ENCODE results near the gene GTF3C2.
A peak's percentile ranks its signal among the peaks of the same experiment; 100 is the strongest.

The GTF3C2 gene

GRCh38 chr2:27314709-27315108 is 41.9 kb downstream of the GTF3C2 start:
- Histone ChIP-seq H3K9me3 (replicated peaks in 1 of 2; ENCODE audit: control insufficient read depth in 2 of 2, insufficient read depth in 1 of 2, low read depth in 1 of 2, low read length in 2 of 2) (no peaks in the 10 kb centered on the region), H3K4ac (ENCODE audit: low read length) (no peak overlapping the region), H2AFZ (ENCODE audit: low read length) (no peak overlapping the region), H3K36me3 (replicated peaks in 1 of 2; ENCODE audit: control insufficient read depth in 2 of 2, insufficient read depth in 2 of 2, low read length in 2 of 2) (peaks cover 5 to 25% of the 10 kb centered on the region in 2 donors), H4K8ac (ENCODE audit: low read depth, low read length) (no peak overlapping the region), H3K23ac (ENCODE audit: low read depth, low read length, poor library complexity) (no peak overlapping the region), H3K18ac (ENCODE audit: low read length) (no peak overlapping the region), H2BK5ac (ENCODE audit: low read length) (no peak overlapping the region), H3K27ac (replicated peaks; ENCODE audit: low read length) (no peak overlapping the region), H2BK120ac (ENCODE audit: low read depth, low read length) (no peak overlapping the region), H3K4me3 (ENCODE audit: low read length in 2 of 2) (no peak overlapping the region), H3K14ac (ENCODE audit: low read length) (no peak overlapping the region), H4K91ac (ENCODE audit: low read depth, low read length, poor library complexity) (no peak overlapping the region), H3K4me1 (ENCODE audit: control insufficient read depth in 2 of 2, insufficient read depth in 1 of 2, low read depth in 1 of 2, low read length in 2 of 2) (no peaks in the 10 kb centered on the region), H3K9ac (ENCODE audit: low read depth, low read length, poor library complexity) (no peak overlapping the region), H2BK12ac (ENCODE audit: low read length) (no peak overlapping the region), H2AK5ac (ENCODE audit: low read depth, low read length) (no peak overlapping the region), H2BK15ac (ENCODE audit: low read length) (no peak overlapping the region), H3K79me1 (ENCODE audit: low read depth, low read length) (no peaks in the 10 kb centered on the region), H3K4me2 (ENCODE audit: insufficient read depth, low read length, poor library complexity, severe bottlenecking) (no peak overlapping the region), H3K27me3 (ENCODE audit: control insufficient read depth in 3 of 3, insufficient read depth in 3 of 3, low read depth in 1 of 3, low read length in 3 of 3) (no peaks in the 10 kb centered on the region)
- DNase-seq (ENCODE audit: low spot score) = no peak
- WGBS, 2 donors (ENCODE audit: extremely low coverage in 2 of 2, insufficient read length in 2 of 2, insufficient replicate concordance in 1 of 2) = no CpG with 5 or more reads among the region's 9 CpGs

DNA sequence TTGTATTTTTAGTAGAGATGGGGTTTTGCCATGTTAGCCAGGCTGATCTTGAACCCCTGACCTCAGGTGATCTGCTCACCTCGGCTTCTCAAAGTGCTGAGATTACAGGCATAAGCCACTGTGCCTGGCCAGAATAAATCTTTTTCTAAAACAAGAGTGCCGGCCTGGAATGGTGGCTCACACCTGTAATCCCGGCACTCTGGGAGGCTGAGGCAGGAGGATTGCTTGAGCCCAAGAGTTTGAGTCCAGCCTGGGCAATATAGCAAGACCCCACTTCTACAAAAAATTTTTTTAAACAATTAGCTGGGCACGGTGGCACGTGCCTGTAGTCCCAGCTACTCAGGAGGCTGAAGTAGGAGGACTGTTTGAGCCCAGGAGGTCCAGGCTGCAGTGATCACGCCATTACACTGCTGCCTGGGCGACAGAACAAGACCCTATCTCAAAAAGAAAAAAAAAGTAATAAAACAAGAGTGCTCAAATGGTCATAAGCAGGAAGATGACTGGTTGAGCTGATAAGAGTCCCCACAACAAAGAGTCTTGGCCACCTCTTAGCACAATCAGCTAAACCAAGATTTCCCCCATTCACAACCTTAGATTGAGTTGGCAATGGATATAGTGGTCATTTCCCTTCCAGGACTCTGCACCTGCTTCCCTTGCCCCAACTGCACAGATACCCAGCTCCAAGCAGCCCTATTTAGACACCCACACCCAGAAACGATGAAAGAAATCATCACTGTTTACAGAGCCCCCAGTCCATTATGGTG is 42.5 kb downstream of the GTF3C2 start:
- Histone ChIP-seq H3K14ac (ENCODE audit: low read length) (no peak overlapping the region), H3K36me3 (replicated peaks in 1 of 2; ENCODE audit: control insufficient read depth in 2 of 2, insufficient read depth in 2 of 2, low read length in 2 of 2) (peaks cover 7 to 29% of the 10 kb centered on the region in 2 donors), H3K4ac (ENCODE audit: low read length) (no peak overlapping the region), H4K91ac (ENCODE audit: low read depth, low read length, poor library complexity) (no peak overlapping the region), H2BK5ac (ENCODE audit: low read length) (no peak overlapping the region), H3K27me3 (ENCODE audit: control insufficient read depth in 3 of 3, insufficient read depth in 3 of 3, low read depth in 1 of 3, low read length in 3 of 3) (no peaks in the 10 kb centered on the region), H3K4me1 (ENCODE audit: control insufficient read depth in 2 of 2, insufficient read depth in 1 of 2, low read depth in 1 of 2, low read length in 2 of 2) (no peaks in the 10 kb centered on the region), H3K23ac (ENCODE audit: low read depth, low read length, poor library complexity) (no peak overlapping the region), H2AFZ (ENCODE audit: low read length) (no peak overlapping the region), H2BK120ac (ENCODE audit: low read depth, low read length) (no peak overlapping the region), H2AK5ac (ENCODE audit: low read depth, low read length) (no peak overlapping the region), H3K9me3 (replicated peaks in 1 of 2; ENCODE audit: control insufficient read depth in 2 of 2, insufficient read depth in 1 of 2, low read depth in 1 of 2, low read length in 2 of 2) (no peaks in the 10 kb centered on the region), H3K18ac (ENCODE audit: low read length) (no peak overlapping the region), H3K27ac (replicated peaks; ENCODE audit: low read length) (no peak overlapping the region), H3K79me1 (ENCODE audit: low read depth, low read length) (no peaks in the 10 kb centered on the region), H3K4me3 (ENCODE audit: low read length in 2 of 2) (no peak overlapping the region), H2BK12ac (ENCODE audit: low read length) (no peak overlapping the region), H2BK15ac (ENCODE audit: low read length) (no peak overlapping the region), H3K4me2 (ENCODE audit: insufficient read depth, low read length, poor library complexity, severe bottlenecking) (no peak overlapping the region), H4K8ac (ENCODE audit: low read depth, low read length) (no peak overlapping the region), H3K9ac (ENCODE audit: low read depth, low read length, poor library complexity) (no peak overlapping the region)
- no peak for DNase-seq (ENCODE audit: low spot score)
- WGBS, 2 donors (ENCODE audit: extremely low coverage in 2 of 2, insufficient read length in 2 of 2, insufficient replicate concordance in 1 of 2) = no CpG with 5 or more reads among the region's 8 CpGs

DNA sequence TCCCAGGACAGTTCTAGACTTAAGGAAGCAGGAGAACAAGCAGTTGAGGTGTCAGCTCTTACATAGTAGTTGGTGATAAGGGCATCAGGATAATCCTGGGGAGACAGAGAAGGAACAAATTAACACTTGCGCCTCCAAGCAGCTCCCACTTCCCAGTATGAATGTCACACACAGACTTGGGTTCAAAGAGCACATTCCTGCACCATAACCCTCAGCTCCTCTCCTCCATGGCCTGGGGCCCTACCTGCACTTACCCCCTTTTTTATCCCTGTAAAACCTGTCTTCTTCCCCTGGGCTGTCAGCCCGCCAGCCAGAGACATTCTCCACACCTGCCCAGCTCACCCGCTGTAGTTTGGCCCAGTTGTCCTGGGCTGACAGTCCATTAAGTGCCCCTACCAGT is 44.4 kb downstream of the GTF3C2 start:
- DNase-seq (ENCODE audit: low spot score) = no peak
- H2BK5ac ChIP-seq (ENCODE audit: low read length) = no peak overlapping the region
- H3K23ac ChIP-seq (ENCODE audit: low read depth, low read length, poor library complexity) = no peak overlapping the region
- H2BK120ac ChIP-seq (ENCODE audit: low read depth, low read length) = no peak overlapping the region
- no peak overlapping the region for H3K14ac ChIP-seq (ENCODE audit: low read length)
- peaks cover 7 to 32% of the 10 kb centered on the region in 2 donors for H3K36me3 ChIP-seq (replicated peaks in 1 of 2; ENCODE audit: control insufficient read depth in 2 of 2, insufficient read depth in 2 of 2, low read length in 2 of 2)
- H3K4me3 ChIP-seq (ENCODE audit: low read length in 2 of 2) = no peak overlapping the region
- H3K27ac ChIP-seq (replicated peaks; ENCODE audit: low read length) = no peak overlapping the region
- H2BK15ac ChIP-seq (ENCODE audit: low read length) = no peak overlapping the region
- no peak overlapping the region for H4K8ac ChIP-seq (ENCODE audit: low read depth, low read length)
- H3K4me2 ChIP-seq (ENCODE audit: insufficient read depth, low read length, poor library complexity, severe bottlenecking) = no peak overlapping the region
- H2AFZ ChIP-seq (ENCODE audit: low read length) = no peak overlapping the region
- no peak overlapping the region for H3K9ac ChIP-seq (ENCODE audit: low read depth, low read length, poor library complexity)
- peaks cover 0 to 3% of the 10 kb centered on the region in 2 donors for H3K4me1 ChIP-seq (ENCODE audit: control insufficient read depth in 2 of 2, insufficient read depth in 1 of 2, low read depth in 1 of 2, low read length in 2 of 2)
- H3K27me3 ChIP-seq (ENCODE audit: control insufficient read depth in 3 of 3, insufficient read depth in 3 of 3, low read depth in 1 of 3, low read length in 3 of 3) = peaks cover 3 to 17% (median 11%) of the 10 kb centered on the region in 3 experiments
- no peaks in the 10 kb centered on the region for H3K9me3 ChIP-seq (replicated peaks in 1 of 2; ENCODE audit: control insufficient read depth in 2 of 2, insufficient read depth in 1 of 2, low read depth in 1 of 2, low read length in 2 of 2)
- H2BK12ac ChIP-seq (ENCODE audit: low read length) = no peak overlapping the region
- no peak overlapping the region for H3K4ac ChIP-seq (ENCODE audit: low read length)
- WGBS, 2 donors (ENCODE audit: extremely low coverage in 2 of 2, insufficient read length in 2 of 2, insufficient replicate concordance in 1 of 2) = no CpG with 5 or more reads among the region's 3 CpGs
- H3K79me1 ChIP-seq (ENCODE audit: low read depth, low read length) = no peaks in the 10 kb centered on the region
- no peak overlapping the region for H2AK5ac ChIP-seq (ENCODE audit: low read depth, low read length)
- no peak overlapping the region for H3K18ac ChIP-seq (ENCODE audit: low read length)
- no peak overlapping the region for H4K91ac ChIP-seq (ENCODE audit: low read depth, low read length, poor library complexity)

DNA sequence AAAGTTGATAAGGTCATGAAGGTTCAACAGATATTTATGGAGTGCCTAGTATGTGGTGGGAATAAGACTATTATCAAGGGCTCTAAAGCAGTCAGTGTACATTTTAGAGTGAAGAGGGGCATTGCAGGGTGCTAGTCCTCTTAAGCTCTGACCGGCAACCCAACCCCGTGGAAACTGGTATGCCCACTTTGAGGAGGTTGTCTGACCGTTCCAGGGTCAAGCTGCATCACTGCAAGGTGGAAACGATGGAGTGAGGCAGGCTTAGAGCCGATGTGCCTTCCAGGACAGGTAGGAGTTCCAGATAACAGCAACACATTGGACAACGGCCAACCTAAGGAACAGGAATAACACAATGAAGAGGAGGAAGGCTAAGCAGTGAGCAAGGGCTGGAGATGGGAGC is 46.9 kb downstream of the GTF3C2 start:
- no CpG with 5 or more reads among the region's 6 CpGs for WGBS, 2 donors (ENCODE audit: extremely low coverage in 2 of 2, insufficient read length in 2 of 2, insufficient replicate concordance in 1 of 2)
- Histone ChIP-seq H2AFZ (ENCODE audit: low read length) (no peak overlapping the region), H3K18ac (ENCODE audit: low read length) (no peak overlapping the region), H4K91ac (ENCODE audit: low read depth, low read length, poor library complexity) (no peak overlapping the region), H2BK120ac (ENCODE audit: low read depth, low read length) (no peak overlapping the region), H2AK5ac (ENCODE audit: low read depth, low read length) (no peak overlapping the region), H2BK5ac (ENCODE audit: low read length) (no peak overlapping the region), H3K4me2 (ENCODE audit: insufficient read depth, low read length, poor library complexity, severe bottlenecking) (no peak overlapping the region), H2BK15ac (ENCODE audit: low read length) (no peak overlapping the region), H3K9ac (ENCODE audit: low read depth, low read length, poor library complexity) (no peak overlapping the region), H3K14ac (ENCODE audit: low read length) (no peak overlapping the region), H3K4me1 (ENCODE audit: control insufficient read depth in 2 of 2, insufficient read depth in 1 of 2, low read depth in 1 of 2, low read length in 2 of 2) (peaks cover 0 to 3% of the 10 kb centered on the region in 2 donors), H4K8ac (ENCODE audit: low read depth, low read length) (no peak overlapping the region), H3K4me3 (ENCODE audit: low read length in 2 of 2) (peak overlapping the region in 1 of 2 donors; percentile 51), H3K27me3 (ENCODE audit: control insufficient read depth in 3 of 3, insufficient read depth in 3 of 3, low read depth in 1 of 3, low read length in 3 of 3) (peaks cover 23 to 39% (median 28%) of the 10 kb centered on the region in 3 experiments), H3K79me1 (ENCODE audit: low read depth, low read length) (peaks cover 5% of the 10 kb centered on the region), H3K36me3 (replicated peaks in 1 of 2; ENCODE audit: control insufficient read depth in 2 of 2, insufficient read depth in 2 of 2, low read length in 2 of 2) (peaks cover 7 to 28% of the 10 kb centered on the region in 2 donors), H3K4ac (ENCODE audit: low read length) (peak overlapping the region; percentile 76), H3K23ac (ENCODE audit: low read depth, low read length, poor library complexity) (no peak overlapping the region), H2BK12ac (ENCODE audit: low read length) (no peak overlapping the region), H3K9me3 (replicated peaks in 1 of 2; ENCODE audit: control insufficient read depth in 2 of 2, insufficient read depth in 1 of 2, low read depth in 1 of 2, low read length in 2 of 2) (peaks cover 0 to 1% of the 10 kb centered on the region in 2 donors), H3K27ac (replicated peaks; ENCODE audit: low read length) (no peak overlapping the region)
- DNase-seq (ENCODE audit: low spot score) = no peak

All from neuronal stem cell (in vitro differentiated cells).